Upper lobe of left lung (tissue), 4 donors: Measurements from ENCODE around the gene IFNL3.

Experiments
- POLR2A ChIP-seq, 4 donors: fragments of 450-650 bp; IDR thresholded peaks; one replicate each; pipeline ENCODE4 v1.5.1; 2016 to 2017; ENCODE audit warnings: antibody characterized with exemption in 4 of 4, mild to moderate bottlenecking in 2 of 4
- TF ChIP-seq, protein P1 (sequence below), 6 experiments: fragments of 450-650 bp in 4 of 6; fragments of 200-600 bp in 2 of 6; sonication (generic) in 2 of 6; IDR thresholded peaks; one replicate each; pipeline ENCODE4 v1.5.1; 2016 to 2019; ENCODE audit warnings: antibody characterized with exemption in 6 of 6

DNA sequence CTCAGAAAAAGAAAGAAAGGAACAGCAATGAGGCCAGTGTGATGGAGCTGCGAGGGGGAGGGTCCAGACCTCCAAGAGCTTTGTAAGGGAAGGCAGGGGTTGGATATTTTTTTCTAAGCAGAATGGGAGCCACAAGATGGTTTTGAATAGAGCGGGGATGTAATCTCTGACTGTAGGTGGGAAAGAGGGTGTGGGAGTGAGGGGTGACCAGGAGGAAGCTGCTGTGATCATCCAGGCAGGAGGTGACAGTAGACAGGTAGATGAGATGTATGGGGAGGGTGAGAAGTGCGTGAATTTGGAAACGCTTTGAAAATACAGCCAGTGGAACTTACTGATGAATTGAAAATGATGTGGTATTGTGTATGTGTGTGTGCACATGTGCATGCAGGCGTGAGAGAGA lies 30.8 kb upstream of the IFNL3 start:
- TF ChIP-seq, protein P1, sequence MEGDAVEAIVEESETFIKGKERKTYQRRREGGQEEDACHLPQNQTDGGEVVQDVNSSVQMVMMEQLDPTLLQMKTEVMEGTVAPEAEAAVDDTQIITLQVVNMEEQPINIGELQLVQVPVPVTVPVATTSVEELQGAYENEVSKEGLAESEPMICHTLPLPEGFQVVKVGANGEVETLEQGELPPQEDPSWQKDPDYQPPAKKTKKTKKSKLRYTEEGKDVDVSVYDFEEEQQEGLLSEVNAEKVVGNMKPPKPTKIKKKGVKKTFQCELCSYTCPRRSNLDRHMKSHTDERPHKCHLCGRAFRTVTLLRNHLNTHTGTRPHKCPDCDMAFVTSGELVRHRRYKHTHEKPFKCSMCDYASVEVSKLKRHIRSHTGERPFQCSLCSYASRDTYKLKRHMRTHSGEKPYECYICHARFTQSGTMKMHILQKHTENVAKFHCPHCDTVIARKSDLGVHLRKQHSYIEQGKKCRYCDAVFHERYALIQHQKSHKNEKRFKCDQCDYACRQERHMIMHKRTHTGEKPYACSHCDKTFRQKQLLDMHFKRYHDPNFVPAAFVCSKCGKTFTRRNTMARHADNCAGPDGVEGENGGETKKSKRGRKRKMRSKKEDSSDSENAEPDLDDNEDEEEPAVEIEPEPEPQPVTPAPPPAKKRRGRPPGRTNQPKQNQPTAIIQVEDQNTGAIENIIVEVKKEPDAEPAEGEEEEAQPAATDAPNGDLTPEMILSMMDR (IDR thresholded peaks at IDR 0.05) = no peak
- TF ChIP-seq POLR2A (IDR thresholded peaks at IDR 0.05) = no peak
